ENCODE data around the gene ATP2B2.

ATP2B2 gene

DNA sequence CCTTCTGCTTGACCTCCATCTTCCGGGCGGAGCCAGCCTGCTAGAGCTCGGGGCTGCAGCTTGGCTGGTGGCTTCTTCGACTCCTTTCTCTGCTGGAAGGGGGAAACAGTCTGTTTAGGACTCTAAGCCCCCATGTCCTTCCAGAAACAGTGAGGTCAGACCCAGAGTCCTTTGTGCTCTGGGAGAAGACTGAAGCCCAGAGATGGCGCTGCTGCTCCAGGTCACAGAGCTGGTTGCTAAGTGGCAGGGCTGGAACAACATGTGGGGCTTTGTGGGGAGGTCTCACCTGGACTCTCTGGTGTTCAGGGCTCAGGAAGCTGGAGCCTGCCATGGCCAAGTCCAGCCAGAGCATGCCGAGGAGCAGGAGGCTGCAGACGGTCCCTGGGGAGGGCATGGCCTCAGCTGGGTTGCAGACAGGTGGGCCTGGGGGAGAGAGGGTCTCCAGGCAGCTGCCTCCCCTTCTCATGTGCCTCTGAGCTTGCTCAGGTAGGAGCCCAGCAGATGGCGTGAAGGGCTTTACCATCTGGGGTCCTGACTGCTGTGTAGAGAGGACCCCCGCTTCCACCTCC, 215.5 kb downstream of the ATP2B2 start:
- DNase-seq: no peak

DNA sequence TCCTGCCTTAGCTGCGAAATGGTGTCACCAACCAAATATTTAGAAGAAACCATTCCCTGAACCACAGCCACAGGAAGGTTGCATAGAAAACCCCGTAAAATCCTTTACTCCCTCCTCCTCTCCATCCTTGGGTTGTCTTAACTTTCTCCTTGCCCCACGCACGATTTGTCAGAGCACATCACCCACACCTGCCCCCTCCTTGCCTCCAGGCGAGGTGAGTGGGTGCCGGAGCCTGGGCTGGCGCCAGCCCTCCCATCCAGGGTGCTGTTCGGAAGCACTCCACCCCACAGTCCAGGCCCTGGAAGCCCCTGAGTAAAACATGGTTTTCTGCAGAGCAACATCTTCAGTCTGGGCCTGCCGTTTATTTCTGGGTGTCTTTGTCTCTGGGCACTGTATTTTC, 216.3 kb downstream of the ATP2B2 start:
- DNase-seq: no peak

DNA sequence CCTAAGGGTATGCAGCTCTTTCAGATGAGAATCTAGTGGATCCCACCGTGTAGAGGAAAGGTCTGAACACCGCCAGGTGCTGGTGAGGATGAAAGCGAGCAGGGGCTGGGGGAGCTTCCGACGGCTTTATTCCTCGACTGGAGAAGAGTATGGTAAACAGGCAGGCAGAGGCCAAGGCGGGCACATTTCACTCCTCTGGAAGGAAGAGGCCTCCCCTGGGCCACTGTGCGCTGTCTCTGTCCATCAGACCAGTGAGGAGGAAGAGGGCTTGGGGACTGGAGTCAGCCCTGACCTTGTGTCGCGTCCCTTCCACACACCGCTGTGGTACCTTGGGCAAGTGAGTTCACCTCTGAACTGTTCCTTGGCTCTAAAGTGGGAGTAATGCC, 216.8 kb downstream of the ATP2B2 start:
- DNase-seq: no peak

DNA sequence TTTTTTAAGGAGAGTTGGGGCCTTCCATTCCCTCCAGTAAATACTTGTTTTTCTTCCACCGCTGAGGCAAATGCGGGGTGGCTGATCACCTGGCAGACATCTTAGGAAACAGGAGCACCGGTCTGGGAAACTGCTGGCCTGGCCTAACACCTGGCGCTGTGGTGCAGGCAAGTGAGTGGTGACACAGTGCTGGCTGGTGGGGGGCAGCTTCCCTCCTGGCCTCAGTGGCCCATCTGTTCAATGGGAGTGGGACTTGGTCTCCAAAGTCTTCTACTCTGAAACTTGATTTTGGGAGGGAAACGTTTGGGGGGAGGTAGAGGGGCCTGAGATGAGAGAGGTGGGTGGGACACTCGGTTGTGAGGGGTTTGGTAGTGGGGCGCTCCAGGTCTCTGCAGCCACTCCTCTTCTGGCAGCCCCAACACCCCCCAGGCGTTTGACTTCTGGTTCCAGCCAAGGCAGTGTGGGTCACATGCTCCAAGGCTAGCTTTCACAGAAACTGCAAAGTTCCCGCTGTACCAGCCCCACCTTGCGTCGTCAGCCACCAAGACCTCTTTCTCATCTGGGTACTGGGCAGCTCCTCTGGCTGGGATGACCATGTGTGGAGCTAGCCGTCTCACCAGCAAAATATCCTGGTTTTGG, 217.3 kb downstream of the ATP2B2 start:
- DNase-seq: no peak

DNA sequence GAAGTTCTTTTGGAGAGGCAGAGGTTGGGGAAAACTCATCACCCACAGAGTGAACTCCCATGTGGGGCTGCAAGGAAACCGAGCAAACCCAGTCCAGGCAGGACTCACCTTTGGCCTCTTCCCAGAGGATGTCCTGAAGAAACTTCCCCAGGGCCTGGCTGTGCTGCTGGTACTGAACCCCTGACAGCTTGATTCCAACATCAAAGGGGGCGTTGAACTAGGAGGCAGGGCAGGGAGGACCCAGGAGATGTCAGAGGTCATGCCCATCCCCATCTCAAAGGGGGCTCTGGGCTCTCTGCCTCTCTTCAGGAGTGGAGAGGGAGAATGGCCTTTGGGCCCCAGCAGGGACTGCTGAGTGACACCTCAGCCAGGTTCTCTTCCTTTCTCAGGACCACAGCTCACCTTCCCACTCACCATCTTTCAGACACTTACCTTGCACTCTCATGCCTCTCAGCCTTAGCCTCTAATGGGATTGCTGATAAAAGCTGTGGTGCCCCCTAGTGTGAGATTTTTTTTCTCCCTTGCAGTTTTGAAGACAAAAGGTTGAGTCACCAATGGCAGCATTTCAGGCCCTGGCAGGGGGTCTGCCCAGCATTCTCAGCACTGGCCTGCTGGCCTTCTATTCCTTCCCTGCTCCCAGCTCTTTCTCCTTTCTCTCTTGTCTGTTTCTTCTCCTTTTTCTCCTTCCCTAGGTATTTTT, 218.6 kb downstream of the ATP2B2 start:
- peak; percentile 87 for DNase-seq

DNA sequence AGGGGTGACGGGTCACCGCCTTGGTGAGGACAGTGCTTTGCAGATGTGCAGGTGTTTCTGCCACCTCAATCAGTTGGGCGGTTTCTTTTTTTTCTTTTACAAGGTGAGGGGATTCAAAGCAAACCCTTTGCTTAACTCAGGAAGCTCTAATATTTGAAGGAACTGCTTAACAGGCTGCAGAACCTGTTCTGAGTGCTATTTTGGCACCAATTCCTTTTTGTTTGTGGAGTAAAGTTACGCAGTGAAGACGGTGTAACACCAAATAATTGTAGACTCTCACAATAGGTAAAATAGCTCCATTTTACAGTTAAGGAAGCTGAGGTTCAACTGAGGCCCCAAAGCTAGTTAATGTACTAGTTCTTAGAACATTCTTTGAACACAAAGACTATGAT, 219.3 kb downstream of the ATP2B2 start:
- DNase-seq: no peak

DNA sequence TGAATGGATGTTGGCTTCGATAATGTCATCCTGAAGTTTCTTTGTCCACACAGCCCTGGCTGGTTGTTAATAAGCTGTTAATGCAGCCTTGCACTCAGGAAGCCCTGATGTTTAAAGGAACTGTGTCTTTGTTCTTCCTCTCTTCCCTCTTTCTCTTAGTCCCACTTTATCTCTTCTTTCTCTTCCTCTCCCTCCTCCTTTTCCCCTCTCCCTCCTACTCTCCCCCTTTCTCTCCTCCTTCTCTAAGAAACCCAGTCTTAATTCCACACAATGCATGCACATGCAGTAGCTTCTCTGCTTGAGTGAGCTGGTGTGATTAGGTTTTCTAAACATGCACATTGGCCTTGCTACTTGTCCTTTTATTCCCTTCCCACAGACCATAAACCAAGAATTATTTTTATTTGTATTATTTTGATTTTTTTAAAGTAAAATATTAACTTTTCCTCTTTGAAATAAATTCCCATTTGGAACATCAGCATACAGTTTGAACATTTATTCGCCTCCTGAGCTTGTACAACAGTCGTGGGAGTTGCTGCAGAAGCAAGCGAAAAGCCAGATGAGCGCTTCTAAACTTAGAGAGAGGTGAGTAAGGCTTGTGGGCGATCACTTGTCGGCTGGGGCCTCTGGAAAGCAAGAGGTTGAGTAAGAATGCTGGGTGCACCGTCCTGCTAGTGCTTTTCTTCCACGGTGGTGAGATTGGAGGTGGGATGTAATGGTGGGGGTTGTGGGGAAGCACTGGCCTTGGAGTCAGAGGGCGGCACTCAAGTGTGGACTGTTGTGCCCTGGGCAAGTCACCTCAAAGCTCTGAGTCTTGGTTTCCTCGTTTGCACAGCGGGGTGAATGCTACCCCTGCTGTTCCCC, 219.9 kb downstream of the ATP2B2 start:
- DNase-seq: no peak

DNA sequence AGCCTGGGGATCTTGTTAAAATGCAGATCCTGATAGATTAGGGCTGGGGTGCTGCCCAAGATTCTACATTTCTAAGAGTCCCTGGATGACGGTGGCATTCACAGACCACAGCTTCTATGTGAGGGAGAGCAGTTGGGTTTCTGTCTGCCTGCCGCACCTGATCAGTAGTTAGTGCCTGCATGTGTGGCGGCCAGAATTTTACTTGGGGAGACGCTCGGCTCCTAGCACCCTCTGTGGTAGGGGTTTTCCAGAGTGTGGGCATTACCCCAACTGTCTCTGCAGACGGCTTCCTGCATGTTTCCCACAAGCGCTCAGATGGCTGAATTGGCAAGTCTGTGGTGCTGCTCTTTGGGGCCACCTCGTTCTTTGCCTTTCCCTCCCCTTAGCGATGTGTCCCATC, 220.9 kb downstream of the ATP2B2 start:
- no peak for DNase-seq

DNA sequence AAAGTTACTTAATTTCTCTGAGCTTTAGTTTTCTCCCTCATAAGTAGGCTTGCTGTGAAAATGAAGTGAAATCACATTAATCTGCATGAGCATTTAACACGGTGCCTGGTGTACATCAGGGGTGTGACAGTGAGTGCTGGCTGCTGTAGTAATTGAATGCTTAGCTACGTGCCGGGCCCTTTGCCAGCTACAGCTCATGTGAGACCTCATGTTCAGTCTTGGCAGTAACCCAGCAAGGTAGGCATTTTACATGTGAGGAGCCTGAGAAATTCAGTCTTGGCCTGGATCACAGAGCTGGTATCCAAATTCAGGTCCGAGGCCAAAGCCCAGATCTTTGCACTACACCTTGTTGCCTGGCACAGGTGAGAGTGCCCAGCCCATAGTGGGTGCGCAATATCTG, 221.7 kb downstream of the ATP2B2 start:
- DNase-seq: no peak

DNA sequence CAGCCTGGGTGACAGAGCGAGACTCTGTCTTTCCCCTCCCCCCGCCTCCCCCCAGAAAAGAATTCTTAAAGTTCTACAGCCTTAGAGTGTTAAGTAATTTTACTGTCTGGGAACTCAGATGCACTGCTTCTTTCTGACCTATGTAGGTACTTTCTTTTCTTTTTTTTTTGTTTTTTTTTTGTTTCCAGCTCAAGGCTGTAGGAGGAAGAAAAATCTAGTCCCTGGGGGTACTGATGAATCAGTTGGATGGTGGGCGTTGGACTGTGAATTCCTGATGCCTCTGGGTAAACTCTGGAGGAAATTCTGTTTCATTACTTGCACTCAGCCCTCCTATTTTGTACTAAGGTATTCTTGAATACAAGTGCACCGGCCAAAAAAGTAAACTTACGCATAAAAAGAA, 223.4 kb downstream of the ATP2B2 start:
- DNase-seq: peak; percentile 56

DNA sequence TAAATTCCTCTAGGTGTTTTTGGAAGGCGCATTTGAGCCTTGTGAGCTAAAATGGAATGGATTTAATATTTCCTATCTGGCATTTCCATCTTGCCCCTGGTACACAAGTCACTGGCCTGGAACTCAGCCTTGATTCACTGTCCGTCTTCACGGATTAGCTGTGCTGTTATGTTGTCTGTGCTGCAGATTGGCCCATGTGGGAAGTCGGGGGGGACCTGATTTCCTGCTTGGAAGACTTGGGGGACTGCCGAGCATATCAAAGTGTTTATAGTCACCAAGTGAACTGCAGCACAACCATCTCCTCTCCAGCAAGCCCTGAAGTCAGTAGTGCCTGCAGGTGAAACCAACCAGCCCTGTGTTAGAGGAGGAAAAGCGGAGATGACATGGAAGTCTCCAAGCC, 224.8 kb downstream of the ATP2B2 start:
- no peak for DNase-seq

DNA sequence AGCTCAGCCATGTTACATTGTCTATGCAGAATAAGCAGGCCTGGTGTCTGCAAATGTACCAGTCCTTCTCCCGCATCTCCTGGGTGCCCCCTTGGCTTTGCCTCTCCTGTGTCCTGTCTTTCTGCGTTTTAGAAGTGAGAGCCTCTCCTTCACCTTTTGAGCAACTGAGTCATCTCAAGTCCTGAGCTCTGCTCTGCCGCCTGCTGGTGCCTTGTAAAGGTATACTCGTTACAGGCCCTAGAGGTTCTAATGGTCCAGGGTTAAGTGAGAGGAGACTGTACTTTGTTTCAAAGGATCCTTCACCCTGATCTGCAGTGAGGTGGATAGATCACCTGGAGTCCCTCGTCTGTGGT, 225.2 kb downstream of the ATP2B2 start:
- DNase-seq: no peak

DNA sequence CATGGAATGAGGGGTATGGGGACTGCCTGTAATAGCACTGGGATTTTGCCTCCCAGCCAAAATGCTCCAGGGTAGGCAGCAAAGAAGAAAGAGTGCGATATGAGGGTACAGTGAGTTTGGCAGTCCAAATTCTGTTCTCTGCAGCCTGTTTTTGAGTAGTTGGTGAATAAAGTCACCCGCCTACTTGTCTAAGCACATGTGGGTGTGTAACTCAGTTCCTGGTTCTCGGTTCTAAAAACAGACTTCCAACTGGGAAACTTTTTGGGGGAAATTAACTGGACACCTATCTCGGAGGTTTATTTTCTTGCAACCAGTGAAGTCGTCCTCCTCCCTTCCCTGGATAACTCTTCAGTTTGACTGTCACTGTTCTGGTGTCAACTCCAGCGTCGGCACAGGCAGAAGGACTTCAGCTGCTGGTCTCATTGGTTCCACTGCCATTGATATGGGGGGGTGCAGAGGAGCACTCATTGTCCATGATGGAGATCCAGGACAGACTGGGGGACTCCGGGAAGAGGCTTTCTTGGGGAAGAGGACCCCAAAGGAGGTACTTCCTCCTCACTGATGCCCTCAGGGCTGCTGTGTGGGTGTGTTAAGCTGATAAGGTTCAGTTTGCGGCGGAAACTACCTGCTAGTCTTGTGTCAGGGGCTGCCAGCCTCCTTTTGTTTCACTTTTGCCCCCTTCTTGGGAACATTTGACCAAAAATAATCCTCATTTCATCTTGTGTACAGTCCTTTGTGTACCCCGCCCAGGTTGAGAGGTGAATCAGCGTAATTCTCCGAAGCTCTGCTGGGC, 225.8 kb downstream of the ATP2B2 start:
- no peak for DNase-seq

DNA sequence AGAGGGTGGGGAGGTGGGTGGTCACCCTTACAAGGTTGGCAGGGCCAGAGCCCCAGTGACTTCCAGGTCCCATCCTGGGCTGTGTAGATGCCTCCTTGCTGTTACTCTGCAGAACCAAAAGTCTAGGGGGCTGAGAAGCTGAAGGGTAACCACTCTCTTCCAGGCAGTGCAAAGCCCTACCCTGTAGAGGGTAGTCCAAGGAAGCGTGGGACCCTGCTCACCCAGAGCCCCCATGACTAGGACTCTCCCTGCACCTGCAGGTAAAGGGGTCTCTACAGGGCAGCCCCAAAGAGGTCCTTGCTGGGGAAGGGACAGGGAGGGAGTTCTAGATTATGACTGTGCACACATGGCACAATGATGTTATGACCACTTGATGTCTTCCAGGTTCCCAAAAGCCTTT, 226.9 kb downstream of the ATP2B2 start:
- DNase-seq: no peak

DNA sequence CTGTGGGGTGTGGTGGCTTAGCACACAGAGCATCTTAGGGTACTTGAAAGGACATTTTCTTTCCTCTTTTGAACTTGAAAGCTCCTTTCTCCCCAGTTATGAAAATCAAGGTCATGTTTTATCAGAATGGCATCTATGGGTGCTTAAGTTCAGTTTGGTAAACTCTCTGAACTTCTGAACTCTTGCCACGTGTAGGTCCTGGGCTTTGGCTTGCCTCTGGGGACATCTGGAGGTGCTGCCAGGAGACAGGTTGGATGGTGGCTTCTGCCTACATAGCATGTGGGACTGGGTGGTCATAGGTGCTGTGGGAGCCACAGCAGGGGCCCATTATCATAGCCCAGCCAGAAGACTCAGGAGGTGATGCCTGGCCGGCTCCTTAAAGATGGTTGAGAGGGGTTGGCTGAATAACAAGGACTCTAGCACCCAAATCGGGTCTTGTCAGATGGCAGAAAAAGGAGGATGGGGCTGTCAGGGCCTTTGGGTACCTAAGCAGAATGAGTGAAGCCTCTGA, 228.2 kb downstream of the ATP2B2 start:
- DNase-seq: no peak

DNA sequence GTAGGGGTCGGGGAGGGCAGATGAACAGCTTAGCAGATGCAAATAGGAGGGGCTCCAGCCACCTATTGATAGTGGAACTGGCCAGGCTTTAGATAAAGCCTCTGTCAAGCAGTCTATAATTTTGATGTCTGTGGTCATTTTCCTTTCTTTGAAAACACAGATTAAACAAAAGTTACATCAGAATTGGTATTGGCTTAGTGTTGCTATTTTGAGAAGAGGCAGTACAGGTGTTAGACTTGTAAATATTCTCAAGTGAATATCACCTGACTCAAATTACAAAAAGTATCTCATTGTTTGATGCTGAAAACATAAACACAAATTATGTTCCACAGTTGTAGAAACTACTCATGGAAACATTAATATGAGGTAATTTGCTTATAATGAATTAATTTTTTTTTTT, 230.8 kb downstream of the ATP2B2 start:
- DNase-seq: no peak

Measured in fibroblast of skin of right quadriceps (primary cell).